Embryonic facial prominence (tissue), 1 donor: Measurements from ENCODE around the gene ACSM5.
"Not testable (repeated sequence)": the region's sequence is repeated elsewhere in the genome, so short reads cannot be mapped to it uniquely, and the experiment has no call there.

Experiments used
- DNase-seq: peaks from one replicate; pipeline ENCODE4 v3.0.0-alpha.2; 2016; ENCODE audit errors: extremely low spot score

The ACSM5 gene

DNA sequence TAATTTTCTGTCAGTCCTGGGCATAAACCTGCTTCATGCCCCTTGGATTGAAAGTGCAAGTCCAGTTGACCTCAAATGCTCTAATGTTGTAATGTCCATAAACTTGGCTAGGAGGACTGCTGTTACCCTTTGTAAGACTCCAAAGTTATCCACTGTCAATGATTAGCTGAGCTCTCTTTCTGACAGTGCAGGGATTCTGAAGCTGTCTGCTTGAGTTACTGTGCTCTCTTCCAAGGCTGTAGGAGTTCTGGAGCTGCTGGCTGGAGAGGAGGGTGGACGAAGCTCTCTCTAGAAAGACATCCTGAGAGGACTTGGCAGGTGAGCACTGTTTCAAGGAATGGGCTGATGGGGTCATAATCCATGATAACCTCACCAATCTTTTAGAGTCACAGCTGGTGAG, 42.0 kb downstream of the ACSM5 start, which contains the start of gene ACSM2A:
Gene ACSM2A, plus strand, starts transcription at position 158 of the 400 bp plus-strand sequence. CDS start 8,594 bp downstream, outside the sequence.
- not testable (repeated sequence) for DNase-seq

DNA sequence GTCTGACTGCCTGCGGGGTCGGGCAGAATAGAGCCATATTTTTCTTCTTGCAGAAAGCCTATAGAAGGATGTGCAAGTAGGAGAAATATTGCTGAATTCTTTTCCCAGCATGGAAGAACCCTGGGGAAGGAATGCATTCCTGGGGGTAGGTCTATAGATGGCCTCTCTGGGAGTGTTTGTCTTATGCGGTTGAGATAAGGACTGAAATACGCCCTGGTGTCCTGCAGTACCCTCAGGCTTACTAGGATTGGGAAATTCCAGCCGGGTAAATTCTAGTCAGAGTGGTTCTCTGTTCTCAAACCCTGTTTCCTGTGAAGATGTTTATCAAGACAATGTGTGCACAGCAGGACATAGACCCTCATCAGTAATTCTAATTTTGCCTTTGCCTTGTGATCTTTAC, 44.3 kb downstream of the ACSM5 start:
- DNase-seq = not testable (repeated sequence)

- not testable (repeated sequence) for DNase-seq
Measured at GRCh38 chr16:20459227-20459626, 49.9 kb downstream of the ACSM5 start.

DNA sequence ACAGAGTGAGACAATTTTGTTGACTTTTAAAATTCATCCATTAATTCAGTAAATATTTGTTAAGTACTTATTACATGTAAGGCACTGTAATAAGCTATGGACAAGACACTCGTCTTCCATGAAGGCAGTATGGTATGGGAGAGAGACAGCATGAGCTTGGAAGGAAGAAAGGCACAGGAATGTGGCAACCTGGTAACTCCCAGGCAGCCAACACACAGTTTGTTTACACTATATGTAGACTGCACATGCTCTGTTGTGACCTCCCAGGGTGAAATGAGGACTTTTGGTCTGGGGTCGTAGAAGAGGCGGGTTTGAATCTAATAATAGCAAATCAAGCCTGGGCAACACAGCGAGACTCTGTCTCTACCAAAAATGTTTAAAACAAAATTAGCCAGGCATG, 51.0 kb downstream of the ACSM5 start:
- not testable (repeated sequence) for DNase-seq

GRCh38 chr16:20468954-20469353, 59.6 kb downstream of the ACSM5 start:
- DNase-seq = not testable (repeated sequence)

DNA sequence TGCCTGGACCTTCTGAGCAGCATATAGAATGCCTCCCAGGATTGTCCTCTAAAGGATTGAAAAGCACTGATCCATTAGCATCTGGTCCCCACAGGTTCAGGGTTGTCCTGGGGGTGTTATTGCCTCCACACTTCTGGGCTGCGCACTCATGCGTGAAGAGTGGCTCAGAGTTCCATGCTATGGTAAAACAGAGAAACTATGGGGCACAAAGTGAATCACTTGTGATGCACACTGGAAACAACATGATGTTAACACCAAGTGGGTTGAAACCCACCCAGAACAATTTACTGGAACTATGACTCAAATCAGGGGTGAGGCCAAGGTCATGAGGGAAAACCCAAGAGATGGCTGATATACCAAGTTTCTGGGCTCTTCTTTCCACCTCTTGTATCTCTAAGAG, 60.6 kb downstream of the ACSM5 start:
- DNase-seq = not testable (repeated sequence)

DNA sequence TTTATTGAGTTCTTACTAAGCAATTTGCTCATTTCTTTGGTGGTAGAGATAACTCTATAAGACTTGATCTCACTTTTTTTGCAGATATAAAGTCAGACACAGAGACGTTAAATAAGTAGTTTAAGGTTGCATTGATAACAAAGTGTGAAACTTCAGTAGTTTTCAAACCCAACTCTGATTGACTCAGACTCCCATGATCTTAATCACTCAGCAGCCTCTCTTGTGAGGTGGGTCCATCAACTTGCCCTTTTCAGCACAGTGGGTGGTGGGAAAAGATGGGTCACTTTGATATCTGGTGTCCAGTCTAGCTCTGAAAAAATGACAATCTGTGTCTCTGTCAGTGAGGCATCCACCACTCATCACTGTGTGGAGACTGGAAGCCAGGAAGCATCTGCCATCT, 61.4 kb downstream of the ACSM5 start:
- DNase-seq = not testable (repeated sequence)

GRCh38 chr16:20477188-20477744, 67.9 kb downstream of the ACSM5 start:
- not testable (repeated sequence) for DNase-seq

GRCh38 chr16:20483989-20484388, 74.7 kb downstream of the ACSM5 start:
- DNase-seq = not testable (repeated sequence)

- no peak for DNase-seq
Measured at GRCh38 chr16:20484726-20485125, 75.4 kb downstream of the ACSM5 start.

DNA sequence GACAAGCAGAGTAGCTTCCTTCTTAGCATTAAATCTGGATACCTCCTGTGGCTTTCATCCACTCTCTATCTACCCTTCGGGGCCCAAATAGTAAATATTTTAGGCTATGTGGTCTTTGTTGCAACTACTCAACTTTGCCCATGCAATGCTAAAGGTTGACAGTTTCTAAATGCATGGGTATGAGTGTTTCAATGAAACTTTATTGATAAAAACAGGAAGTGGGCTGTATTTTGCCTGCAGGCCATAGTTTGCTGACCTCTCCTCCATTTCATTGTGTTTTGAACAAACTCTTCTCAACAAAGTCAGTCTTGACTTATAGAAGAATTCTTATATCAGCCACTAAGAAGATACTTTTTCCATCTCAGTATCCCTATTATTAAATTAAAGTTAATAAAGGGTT, 76.1 kb downstream of the ACSM5 start:
- no peak for DNase-seq
